Measurements from ENCODE around the gene TACC2.

DNA sequence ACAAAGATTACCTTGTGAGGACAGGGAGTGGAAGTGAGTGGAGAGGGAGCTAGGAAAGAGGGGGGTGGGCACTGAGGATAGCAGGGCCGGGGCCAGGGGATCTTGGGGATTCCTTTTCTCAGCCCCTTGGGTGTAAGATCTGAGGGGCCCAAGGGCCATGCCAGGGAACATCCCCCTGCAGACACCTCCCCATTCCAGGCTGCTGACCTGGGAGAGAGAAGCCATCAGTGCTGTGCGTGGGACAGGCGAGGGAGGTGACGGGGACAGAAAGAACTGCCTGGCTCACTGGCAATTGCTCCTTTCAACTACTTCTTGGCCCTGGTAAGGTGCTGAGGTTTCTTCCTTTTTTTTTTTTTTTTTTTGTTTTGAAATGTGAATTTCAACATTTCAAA, 270.1 kb downstream of the TACC2 start:
- TF ChIP-seq POLR2A (IDR thresholded peaks at IDR 0.05), result no peak
- no peak for TF ChIP-seq CTCF (IDR thresholded peaks at IDR 0.05)

Data from lower leg skin (tissue), 3 donors.